Measurements from ENCODE around the gene ECE1.

- TF ChIP-seq, protein P1, sequence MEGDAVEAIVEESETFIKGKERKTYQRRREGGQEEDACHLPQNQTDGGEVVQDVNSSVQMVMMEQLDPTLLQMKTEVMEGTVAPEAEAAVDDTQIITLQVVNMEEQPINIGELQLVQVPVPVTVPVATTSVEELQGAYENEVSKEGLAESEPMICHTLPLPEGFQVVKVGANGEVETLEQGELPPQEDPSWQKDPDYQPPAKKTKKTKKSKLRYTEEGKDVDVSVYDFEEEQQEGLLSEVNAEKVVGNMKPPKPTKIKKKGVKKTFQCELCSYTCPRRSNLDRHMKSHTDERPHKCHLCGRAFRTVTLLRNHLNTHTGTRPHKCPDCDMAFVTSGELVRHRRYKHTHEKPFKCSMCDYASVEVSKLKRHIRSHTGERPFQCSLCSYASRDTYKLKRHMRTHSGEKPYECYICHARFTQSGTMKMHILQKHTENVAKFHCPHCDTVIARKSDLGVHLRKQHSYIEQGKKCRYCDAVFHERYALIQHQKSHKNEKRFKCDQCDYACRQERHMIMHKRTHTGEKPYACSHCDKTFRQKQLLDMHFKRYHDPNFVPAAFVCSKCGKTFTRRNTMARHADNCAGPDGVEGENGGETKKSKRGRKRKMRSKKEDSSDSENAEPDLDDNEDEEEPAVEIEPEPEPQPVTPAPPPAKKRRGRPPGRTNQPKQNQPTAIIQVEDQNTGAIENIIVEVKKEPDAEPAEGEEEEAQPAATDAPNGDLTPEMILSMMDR (conservative IDR thresholded peaks at IDR 0.05 in 1 of 2, IDR thresholded peaks at IDR 0.05 in 1 of 2; ENCODE audit: extremely low read depth in 1 of 2, insufficient read depth in 1 of 2, low read depth in 1 of 2, low read length in 2 of 2): peak; percentile 91 to 92
- no peak for TF ChIP-seq EZH2 (IDR thresholded peaks at IDR 0.05; ENCODE audit: borderline replicate concordance, low read length)
Observed at GRCh38 chr1:21334214-21335087, 44.2 kb upstream of the ECE1 start.

Measured in mammary epithelial cell (primary cell).